GM18517 (cell line): Measurements from ENCODE around the gene GNPNAT1.
"Not testable (repeated sequence)": the region's sequence is repeated elsewhere in the genome, so short reads cannot be mapped to it uniquely, and the experiment has no call there.

Experiments
- ATAC-seq: cut with Tn5 transposase; IDR thresholded peaks from one replicate; pipeline ENCODE4 v1.9.1; 2021; ENCODE audit warnings: mild to moderate bottlenecking, moderate library complexity; ENCODE audit not compliant: unreplicated experiment

GNPNAT1 gene

DNA sequence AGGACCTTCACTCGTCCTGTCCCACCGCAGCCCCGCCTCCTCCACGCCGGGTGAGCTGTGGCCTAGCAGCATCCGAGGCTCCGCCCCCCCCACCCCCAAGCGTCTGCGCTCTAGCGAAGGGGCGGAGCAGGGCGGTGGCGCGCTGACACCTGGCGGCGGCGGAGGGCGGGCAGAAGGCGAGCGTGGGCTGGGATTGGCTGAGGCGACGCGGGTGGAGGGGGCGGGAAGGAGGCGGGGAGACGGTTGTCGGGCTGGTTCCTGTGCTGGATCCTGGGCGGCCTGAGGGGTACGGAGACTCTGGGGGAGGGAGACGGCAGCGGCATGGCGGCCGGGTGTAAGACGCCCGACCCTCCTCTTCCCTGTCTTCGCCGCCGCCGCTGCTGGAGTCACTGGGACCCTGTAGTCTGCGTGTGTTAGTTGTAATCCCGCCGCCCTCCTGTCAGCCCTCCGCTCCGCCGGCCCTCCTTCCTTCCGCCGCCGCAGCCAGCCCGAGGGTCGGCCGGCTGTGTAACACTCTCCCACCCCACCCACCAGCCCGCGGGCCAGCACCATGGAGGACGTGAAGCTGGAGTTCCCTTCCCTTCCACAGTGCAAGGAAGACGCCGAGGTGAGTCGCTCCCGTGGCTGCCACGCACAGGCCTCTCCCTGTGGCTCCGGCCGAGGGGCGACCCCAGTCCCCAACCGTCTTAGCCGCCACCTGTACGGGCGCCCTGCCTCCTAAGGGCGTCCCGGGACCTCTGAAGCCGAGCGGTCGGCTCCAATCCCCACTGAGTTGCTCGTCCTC, 61.3 kb downstream of the GNPNAT1 start, which contains the start of gene STYX:
TSS of gene STYX (plus strand) at position 242 of the 784 bp plus-strand sequence. CDS start at position 551, 309 bp downstream.
- peak; percentile 89 for ATAC-seq

DNA sequence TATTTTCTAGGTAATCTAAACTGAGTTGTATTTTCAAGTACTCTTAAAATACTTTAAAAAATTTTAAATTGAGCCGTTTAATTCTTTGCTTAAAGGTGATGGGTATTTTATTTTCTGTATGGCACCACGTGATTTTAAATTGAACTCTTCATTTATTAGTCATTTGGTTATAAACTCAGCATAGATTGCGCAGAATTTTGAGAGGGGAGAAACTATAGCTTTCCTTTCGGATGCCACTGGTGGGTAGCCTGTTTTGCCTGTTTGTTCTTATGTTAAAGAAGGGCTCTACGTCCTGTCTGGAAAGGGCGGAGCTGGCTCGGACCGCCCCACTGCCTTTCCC, 61.9 kb downstream of the GNPNAT1 start:
- ATAC-seq = no peak

GRCh38 chr14:52729035-52729434, 62.4 kb downstream of the GNPNAT1 start:
- not testable (repeated sequence) for ATAC-seq

DNA sequence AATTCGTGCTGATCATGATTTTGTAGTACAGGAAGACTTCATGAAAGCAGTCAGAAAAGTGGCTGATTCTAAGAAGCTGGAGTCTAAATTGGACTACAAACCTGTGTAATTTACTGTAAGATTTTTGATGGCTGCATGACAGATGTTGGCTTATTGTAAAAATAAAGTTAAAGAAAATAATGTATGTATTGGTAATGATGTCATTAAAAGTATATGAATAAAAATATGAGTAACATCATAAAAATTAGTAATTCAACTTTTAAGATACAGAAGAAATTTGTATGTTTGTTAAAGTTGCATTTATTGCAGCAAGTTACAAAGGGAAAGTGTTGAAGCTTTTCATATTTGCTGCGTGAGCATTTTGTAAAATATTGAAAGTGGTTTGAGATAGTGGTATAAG, 63.9 kb downstream of the GNPNAT1 start:
- ATAC-seq = not testable (repeated sequence)
